ENCODE results near the gene SLX4.

SLX4 gene

GRCh38 chr16:3599922-3600321 lies 11.5 kb downstream of the SLX4 start:
- no peak for TF ChIP-seq CTCF (IDR thresholded peaks at IDR 0.05)
- no peaks in the 10 kb centered on the region for H3K9me3 ChIP-seq (ENCODE audit: control insufficient read depth, low read length)
- no peak overlapping the region for H3K27ac ChIP-seq
- H3K27me3 ChIP-seq (ENCODE audit: control insufficient read depth, insufficient read depth, low read length): no peaks in the 10 kb centered on the region
- H3K4me2 ChIP-seq (ENCODE audit: low read length): no peak overlapping the region
- H3K4me3 ChIP-seq (ENCODE audit: low read depth, low read length): no peak overlapping the region
- H2AFZ ChIP-seq: no peak overlapping the region
- H3K4me1 ChIP-seq: no peaks in the 10 kb centered on the region
- no peaks in the 10 kb centered on the region for H3K79me2 ChIP-seq
- H3K36me3 ChIP-seq (ENCODE audit: control insufficient read depth, insufficient read depth, low read length): no peaks in the 10 kb centered on the region
- no peak overlapping the region for H3K9ac ChIP-seq

DNA sequence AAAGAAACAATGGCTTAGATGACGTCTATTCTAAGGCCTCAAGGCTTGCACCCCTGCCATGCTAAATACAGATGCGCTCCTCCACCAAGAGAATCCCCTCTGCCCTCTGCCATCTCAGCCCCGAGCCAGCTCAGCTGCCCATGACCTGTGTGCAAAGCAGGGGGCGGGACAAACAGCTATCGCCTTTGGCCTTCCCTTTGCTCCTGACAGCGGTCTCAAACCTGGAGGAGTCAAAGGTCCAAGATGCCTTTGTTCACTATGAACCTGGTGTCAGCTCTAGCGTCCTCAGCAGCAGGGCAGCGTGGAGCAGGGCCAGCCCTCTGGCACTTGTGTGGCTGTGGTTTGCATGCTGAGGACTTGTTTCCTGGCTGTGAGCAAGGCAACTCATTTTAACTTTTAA lies 12.3 kb downstream of the SLX4 start:
- H3K27ac ChIP-seq: no peak overlapping the region
- TF ChIP-seq CTCF (IDR thresholded peaks at IDR 0.05): no peak
- no peak overlapping the region for H2AFZ ChIP-seq
- H3K27me3 ChIP-seq (ENCODE audit: control insufficient read depth, insufficient read depth, low read length): no peaks in the 10 kb centered on the region
- H3K9me3 ChIP-seq (ENCODE audit: control insufficient read depth, low read length): no peaks in the 10 kb centered on the region
- H3K79me2 ChIP-seq: no peaks in the 10 kb centered on the region
- H3K4me2 ChIP-seq (ENCODE audit: low read length): no peak overlapping the region
- H3K9ac ChIP-seq: no peak overlapping the region
- no peak overlapping the region for H3K4me3 ChIP-seq (ENCODE audit: low read depth, low read length)
- H3K4me1 ChIP-seq: no peaks in the 10 kb centered on the region
- no peaks in the 10 kb centered on the region for H3K36me3 ChIP-seq (ENCODE audit: control insufficient read depth, insufficient read depth, low read length)

GRCh38 chr16:3598236-3598635 lies 13.2 kb downstream of the SLX4 start:
- H2AFZ ChIP-seq: no peak overlapping the region
- no peaks in the 10 kb centered on the region for H3K36me3 ChIP-seq (ENCODE audit: control insufficient read depth, insufficient read depth, low read length)
- H3K27ac ChIP-seq: no peak overlapping the region
- no peak overlapping the region for H3K4me3 ChIP-seq (ENCODE audit: low read depth, low read length)
- H3K9ac ChIP-seq: no peak overlapping the region
- no peaks in the 10 kb centered on the region for H3K4me1 ChIP-seq
- no peaks in the 10 kb centered on the region for H3K27me3 ChIP-seq (ENCODE audit: control insufficient read depth, insufficient read depth, low read length)
- H3K9me3 ChIP-seq (ENCODE audit: control insufficient read depth, low read length): no peaks in the 10 kb centered on the region
- no peak for TF ChIP-seq CTCF (IDR thresholded peaks at IDR 0.05)
- H3K4me2 ChIP-seq (ENCODE audit: low read length): no peak overlapping the region
- H3K79me2 ChIP-seq: no peaks in the 10 kb centered on the region

DNA sequence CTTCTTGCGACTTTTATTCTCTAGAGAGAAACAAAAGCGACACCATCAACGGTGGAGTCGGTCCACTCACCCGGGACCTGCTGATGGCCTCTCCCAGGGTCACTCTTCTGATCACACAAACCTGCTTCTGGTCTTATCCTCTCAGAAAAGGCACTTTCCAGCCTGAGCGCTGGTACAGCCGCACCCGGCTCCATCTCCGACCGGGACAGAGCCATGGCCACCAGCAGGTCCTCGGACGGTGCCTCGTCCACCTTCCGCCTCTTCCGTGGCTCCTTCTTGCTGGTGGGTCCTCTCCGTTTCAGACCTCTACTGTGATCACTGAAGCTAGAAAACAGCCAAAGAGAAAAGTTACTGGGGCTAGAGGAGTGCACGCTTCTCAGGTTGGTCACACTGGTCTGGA lies 13.7 kb downstream of the SLX4 start:
- Histone ChIP-seq H3K27me3 (ENCODE audit: control insufficient read depth, insufficient read depth, low read length) (no peaks in the 10 kb centered on the region), H3K4me3 (ENCODE audit: low read depth, low read length) (no peak overlapping the region), H3K27ac (no peak overlapping the region), H3K9me3 (ENCODE audit: control insufficient read depth, low read length) (no peaks in the 10 kb centered on the region), H3K9ac (no peak overlapping the region), H3K4me1 (no peaks in the 10 kb centered on the region), H2AFZ (no peak overlapping the region), H3K4me2 (ENCODE audit: low read length) (no peak overlapping the region), H3K36me3 (ENCODE audit: control insufficient read depth, insufficient read depth, low read length) (no peaks in the 10 kb centered on the region), H3K79me2 (no peaks in the 10 kb centered on the region)
- TF ChIP-seq CTCF (IDR thresholded peaks at IDR 0.05): no peak

DNA sequence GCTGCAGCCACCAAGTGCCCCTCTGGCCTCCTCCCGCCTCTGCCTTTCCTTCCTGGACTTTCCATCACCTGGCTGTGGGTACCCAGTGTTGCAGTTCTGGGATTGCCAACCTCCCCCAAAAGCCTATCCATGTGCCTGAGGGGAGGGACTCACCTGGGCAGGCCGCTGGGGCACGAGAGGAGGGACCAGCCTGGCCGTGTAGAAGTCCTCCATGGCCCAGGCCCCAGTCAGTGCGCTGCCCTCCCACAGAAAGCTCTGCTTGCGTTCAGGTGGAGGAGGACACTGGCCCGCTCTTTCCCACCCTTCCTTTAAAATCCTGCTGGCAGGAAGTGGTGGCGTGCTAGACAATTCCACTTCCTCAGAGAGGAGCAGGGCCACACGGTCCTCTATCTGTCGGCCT lies 14.2 kb downstream of the SLX4 start:
- Histone ChIP-seq H3K27me3 (ENCODE audit: control insufficient read depth, insufficient read depth, low read length) (no peaks in the 10 kb centered on the region), H3K4me1 (no peaks in the 10 kb centered on the region)
- no peak for TF ChIP-seq CTCF (IDR thresholded peaks at IDR 0.05)

More for the DNA sequence above, 14.2 kb downstream of the SLX4 start:
- Histone ChIP-seq H3K79me2 (no peaks in the 10 kb centered on the region), H3K9me3 (ENCODE audit: control insufficient read depth, low read length) (no peaks in the 10 kb centered on the region), H3K9ac (no peak overlapping the region), H3K36me3 (ENCODE audit: control insufficient read depth, insufficient read depth, low read length) (no peaks in the 10 kb centered on the region), H3K27ac (no peak overlapping the region), H3K4me2 (ENCODE audit: low read length) (no peak overlapping the region), H2AFZ (no peak overlapping the region), H3K4me3 (ENCODE audit: low read depth, low read length) (no peak overlapping the region)

All from parathyroid adenoma (tissue), 2 donors.